GM18873 (cell line): ENCODE data around the gene CHST11.
A peak's percentile ranks its signal among the peaks of the same experiment; 100 is the strongest.

ENCODE experiments used
- ATAC-seq: cut with Tn5 transposase; IDR thresholded peaks from one replicate; pipeline ENCODE4 v1.9.1; 2021; ENCODE audit warnings: mild to moderate bottlenecking, moderate library complexity, moderate number of reproducible peaks; ENCODE audit not compliant: unreplicated experiment, low FRiP score

Gene CHST11

DNA sequence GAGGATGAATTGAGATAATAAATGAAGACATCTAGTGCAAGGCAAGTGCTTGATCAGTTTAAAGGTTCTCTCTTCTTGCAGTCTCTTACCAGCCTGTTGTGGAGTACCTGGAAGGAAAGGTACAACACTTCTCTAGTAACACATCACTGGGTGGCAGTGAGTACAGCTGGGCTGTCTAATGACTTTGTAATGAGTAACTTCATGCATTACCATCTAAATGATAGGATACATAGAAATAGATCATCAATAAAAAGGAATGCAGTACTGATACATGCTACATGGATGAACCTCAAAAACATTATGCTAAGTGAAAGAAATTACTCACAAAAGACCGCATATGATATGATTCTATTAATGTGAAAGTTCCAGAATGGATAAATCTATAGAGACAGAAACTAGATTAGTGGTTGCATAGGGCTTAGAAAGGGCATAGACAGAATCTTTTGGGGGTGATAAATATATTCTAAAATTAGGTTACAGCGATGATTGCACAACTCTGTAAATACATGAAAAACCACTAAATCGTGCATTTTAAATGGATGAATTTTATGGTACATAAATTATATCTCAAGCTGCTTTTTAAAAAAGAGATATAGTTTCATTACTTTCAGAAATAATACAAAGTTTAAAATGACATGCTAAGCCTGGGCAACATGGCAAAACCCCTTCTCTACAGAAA is 224.4 kb downstream of the CHST11 start:
- ATAC-seq: no peak

DNA sequence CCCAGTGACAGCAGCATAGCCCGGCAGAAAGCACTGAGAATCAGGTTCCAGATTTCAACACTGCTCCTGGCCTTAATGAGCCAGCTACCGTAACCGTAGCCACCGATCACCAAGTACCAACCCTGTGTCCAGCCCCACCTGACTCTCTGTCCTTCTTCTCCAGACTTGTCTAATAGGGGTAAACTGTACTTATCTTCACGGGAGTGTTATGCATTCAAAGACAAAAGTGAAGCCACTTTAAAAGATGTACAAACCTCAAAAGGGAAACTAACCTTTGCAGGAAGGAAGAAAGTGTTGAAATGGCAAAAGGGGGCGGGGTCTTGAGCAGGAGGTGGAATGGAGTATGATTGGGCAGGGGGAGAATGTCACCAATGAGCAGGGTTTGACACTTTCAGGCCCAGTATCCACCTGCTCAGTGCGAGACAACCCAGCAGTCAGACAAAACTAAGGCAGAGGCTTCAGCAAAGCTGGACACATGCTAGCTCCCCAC is 226.1 kb downstream of the CHST11 start:
- no peak for ATAC-seq

GRCh38 chr12:104683831-104684503 is 227.2 kb downstream of the CHST11 start:
- no peak for ATAC-seq

- no peak for ATAC-seq
These were observed 228.1 kb downstream of the CHST11 start for GRCh38 chr12:104684884-104685283.

DNA sequence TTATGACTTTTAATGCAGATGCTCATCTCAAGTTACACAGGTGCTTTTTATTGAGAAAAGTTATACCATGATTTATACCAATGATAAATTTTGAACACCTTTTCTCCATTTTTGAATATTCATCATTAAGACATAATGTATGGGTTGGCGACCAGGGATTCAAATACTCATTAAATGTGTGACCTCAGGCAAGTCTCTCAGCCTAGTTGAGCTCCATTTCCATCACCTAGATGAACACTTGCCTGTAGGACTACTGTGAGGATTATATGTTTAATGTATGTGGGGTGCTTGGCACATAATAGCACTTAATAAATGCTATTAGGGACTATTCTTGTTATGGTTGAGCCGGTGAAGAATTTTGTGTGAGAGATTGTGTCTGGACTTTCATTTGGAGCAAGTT is 228.6 kb downstream of the CHST11 start:
- ATAC-seq: no peak

GRCh38 chr12:104686196-104686595 is 229.4 kb downstream of the CHST11 start:
- ATAC-seq: no peak

DNA sequence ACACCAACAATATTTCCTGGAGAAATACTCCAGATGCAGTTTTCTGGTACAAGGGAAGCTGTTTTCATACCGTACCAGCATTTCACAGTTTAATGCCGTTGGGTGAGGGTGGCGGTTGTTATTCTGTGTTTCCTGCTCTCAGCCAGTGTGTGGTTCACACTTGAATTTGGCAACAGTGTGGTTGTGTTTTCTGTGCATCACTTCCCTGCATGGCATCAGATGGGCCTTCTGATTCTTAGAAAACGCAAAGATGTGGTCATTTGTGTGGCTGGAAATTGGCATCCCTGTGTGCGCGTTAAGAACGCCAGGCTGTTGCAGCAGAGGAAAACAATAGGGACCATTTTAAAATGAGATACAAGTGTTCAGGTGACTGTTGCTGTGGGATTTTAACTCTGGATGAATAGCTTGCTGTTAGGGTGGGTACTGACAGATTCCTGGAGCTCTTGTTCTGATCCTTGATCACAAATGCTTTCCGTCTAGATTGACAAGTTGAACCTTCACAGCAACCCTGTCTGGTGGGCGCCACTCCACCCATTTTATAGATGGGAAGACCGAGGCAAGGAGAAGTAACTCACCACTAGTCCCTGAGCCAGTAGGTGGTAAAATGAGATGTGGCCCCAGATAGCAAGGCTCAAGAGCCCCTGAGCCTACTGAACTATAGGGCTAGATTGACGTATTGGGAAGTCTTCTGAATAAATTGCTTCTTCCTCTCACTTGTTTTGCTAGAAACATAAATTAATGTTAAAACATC is 231.2 kb downstream of the CHST11 start:
- ATAC-seq: no peak

GRCh38 chr12:104689635-104690034 is 232.9 kb downstream of the CHST11 start:
- ATAC-seq: no peak

- peak; percentile 43 for ATAC-seq
These were observed 235.2 kb downstream of the CHST11 start for GRCh38 chr12:104691721-104692556.

GRCh38 chr12:104692557-104693218 is 235.9 kb downstream of the CHST11 start:
- no peak for ATAC-seq

DNA sequence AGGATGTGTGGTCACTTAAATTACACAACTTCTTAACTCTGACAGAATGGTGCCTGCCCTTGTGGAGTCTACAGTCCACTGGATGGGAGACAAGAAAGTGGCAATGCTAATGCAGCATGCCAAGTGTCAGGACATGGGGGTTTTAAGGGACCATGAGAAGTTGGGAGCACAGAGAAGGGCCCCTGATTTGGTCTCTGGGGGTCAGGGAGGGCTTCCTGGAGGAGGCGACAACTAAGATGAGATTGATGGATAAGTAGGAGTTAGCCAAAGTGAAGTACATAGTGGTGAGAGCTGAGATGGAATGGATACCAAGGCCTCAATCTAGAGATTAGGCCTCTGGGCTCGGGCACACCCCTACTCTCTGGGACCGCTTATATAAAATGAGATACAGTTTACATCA is 236.7 kb downstream of the CHST11 start:
- ATAC-seq: no peak

DNA sequence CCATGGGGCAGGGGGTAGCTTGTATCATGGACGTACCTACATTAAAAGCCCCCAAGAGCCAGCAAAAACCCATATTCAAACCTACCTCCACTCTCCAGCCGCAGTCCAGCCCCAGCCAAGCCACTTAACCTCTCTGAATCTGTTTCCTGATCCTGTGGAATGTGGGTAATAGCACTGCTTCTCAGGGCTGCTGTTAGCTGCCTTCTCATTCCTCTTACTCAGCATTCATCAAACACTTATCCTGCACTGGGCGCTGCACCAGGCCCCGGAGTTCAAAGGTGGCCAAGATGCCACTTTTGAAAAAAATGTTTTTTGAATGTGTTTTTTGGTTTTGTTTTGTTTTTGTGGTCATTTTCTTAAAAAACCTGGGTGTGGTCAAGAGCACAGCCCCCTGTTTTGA is 237.4 kb downstream of the CHST11 start:
- ATAC-seq: no peak

DNA sequence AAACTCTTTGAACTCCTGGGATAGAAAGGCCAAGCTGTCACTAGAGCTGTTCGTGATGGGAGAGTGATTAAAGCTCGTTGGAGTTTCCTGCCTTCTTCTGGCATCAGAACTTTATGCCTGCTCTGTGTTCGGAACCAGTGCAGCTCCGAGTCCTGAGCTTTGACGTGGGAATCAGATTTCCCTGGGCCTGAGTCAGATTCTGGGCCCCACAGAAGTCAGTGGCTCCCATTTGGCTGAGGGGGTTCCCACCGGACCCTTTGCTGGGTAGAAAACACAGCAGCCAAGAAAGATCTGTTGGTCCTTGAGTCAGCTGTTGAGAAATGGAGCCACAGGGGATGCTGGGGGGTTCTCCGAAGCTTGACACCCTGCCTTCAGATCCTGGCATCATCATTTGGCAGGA is 238.0 kb downstream of the CHST11 start:
- ATAC-seq: no peak

GRCh38 chr12:104695453-104696148 is 238.9 kb downstream of the CHST11 start:
- peak; percentile 42 for ATAC-seq

GRCh38 chr12:104697186-104697585 is 240.4 kb downstream of the CHST11 start:
- ATAC-seq: no peak

DNA sequence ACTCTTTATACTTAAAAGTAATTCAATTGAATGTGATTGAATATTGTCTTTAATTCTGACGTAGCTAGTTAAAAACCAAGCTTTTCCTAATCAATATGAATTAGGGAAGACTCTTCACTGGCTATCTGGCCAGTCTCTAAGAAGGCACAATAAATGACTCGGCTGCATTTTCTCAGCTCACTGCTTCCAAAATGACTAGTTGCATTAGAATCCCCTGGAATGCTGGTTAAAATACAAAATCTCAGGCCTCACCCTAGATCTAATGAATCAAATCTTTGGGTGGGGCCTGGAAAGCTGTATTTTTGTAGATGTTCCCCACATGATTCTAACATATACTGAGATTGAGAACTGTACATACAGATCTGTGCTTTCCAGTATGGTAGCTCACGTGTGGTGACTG is 242.1 kb downstream of the CHST11 start:
- ATAC-seq: no peak

GRCh38 chr12:104699489-104700190 is 242.9 kb downstream of the CHST11 start:
- ATAC-seq: peak; percentile 35

- no peak for ATAC-seq
These were observed 243.6 kb downstream of the CHST11 start for GRCh38 chr12:104700324-104700723.

DNA sequence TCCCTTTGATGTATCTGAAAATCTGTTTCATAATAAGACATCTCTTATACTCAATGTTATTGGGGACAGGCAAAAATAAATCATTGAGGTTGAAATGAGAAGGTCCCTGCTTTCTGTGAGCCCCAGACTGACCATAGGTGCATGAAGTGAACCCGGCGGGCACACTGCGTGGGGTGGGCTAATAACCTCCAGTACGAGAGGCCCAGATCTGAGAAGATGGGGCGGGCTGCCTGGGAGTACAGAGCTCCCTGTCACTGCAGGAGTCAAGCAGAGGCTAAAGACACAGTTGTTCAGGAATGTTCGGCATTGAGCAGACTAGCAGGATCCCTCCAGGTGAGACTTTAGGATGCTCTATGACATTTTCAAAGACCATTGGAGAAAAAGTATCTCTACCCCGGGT is 244.6 kb downstream of the CHST11 start:
- no peak for ATAC-seq
